A549 (cell line): ENCODE data around the gene MBOAT2.

ENCODE experiments used
- CBX2 ChIP-seq: fragments of 200-600 bp; sonication (generic); IDR thresholded peaks from 2 replicates; pipeline ENCODE4 v1.6.1; 2016; ENCODE audit warnings: low read depth, mild to moderate bottlenecking, borderline replicate concordance
- CHD2 ChIP-seq: fragments of 150-350 bp; IDR thresholded peaks from 2 replicates; pipeline ENCODE4 v1.6.1; 2014; ENCODE audit warnings: low read length; ENCODE audit not compliant: partially characterized antibody
- EP300 ChIP-seq, 2 experiments: fragments of >200 bp; sonication (Bioruptor Twin); formaldehyde crosslinking; IDR thresholded peaks; 2 replicates in 1 of 2; 3 replicates in 1 of 2; pipeline ENCODE4 v1.6.1; 2016 to 2017
- ESRRA ChIP-seq: fragments of 150-350 bp; IDR thresholded peaks from 2 replicates; pipeline ENCODE4 v1.6.1; 2014; ENCODE audit warnings: mild to moderate bottlenecking, low read length, borderline replicate concordance
- MAZ ChIP-seq: fragments of 150-350 bp; IDR thresholded peaks from 2 replicates; pipeline ENCODE4 v1.6.1; 2014; ENCODE audit warnings: antibody characterized with exemption, low read depth, low read length, borderline replicate concordance
- NFE2L2 ChIP-seq: fragments of 150-350 bp; conservative IDR thresholded peaks from 2 replicates; pipeline ENCODE4 v1.6.1; 2014; ENCODE audit warnings: low read length
- POLR2A ChIP-seq: IDR thresholded peaks from 2 replicates; pipeline ENCODE4 v1.6.1; 2012; ENCODE audit warnings: mild to moderate bottlenecking, low read length
- RCOR1 ChIP-seq: fragments of 150-350 bp; IDR thresholded peaks from 2 replicates; pipeline ENCODE4 v1.6.1; 2014; ENCODE audit warnings: antibody characterized with exemption, low read length, low read depth
- SMC3 ChIP-seq: fragments of >200 bp; sonication (Bioruptor Twin); formaldehyde crosslinking; IDR thresholded peaks from 3 replicates; pipeline ENCODE4 v1.6.1; 2018; ENCODE audit warnings: inconsistent platforms
- TF ChIP-seq, protein P1 (sequence below): fragments of >200 bp; sonication (Bioruptor Twin); formaldehyde crosslinking; IDR thresholded peaks from 3 replicates; pipeline ENCODE4 v1.5.1; 2016
- TF ChIP-seq, protein P2 (sequence below): fragments of 200-600 bp; sonication (generic); IDR thresholded peaks from 2 replicates; pipeline ENCODE4 v1.6.1; 2016; ENCODE audit warnings: antibody characterized with exemption, mild to moderate bottlenecking, moderate library complexity
- TF ChIP-seq, protein P3 (sequence below): fragments of 250-450 bp; sonication (Bioruptor Pico); IDR thresholded peaks from 2 replicates; pipeline ENCODE4 v1.5.0; 2021; ENCODE audit warnings: mild to moderate bottlenecking, moderate library complexity, borderline replicate concordance

DNA sequence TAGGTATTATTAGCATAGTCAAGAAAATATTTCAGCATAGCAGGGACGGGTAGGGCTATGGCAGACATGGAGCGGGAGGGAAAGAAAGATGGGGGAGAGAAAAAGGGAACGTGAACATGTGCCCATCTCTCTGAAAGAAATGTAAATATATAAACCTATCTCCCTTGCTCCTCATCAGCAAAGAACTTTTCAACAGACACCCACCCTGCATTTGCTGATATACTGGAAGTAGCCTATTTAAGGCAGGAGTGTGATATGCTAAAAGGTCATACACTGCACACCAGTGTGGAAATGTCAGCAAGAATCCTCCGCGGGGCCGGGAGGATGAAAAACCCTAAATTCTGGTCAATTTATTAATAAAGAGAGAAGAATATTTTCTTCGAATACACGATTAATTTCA is 1.7 kb downstream of the MBOAT2 start:
- TF ChIP-seq, protein P1, sequence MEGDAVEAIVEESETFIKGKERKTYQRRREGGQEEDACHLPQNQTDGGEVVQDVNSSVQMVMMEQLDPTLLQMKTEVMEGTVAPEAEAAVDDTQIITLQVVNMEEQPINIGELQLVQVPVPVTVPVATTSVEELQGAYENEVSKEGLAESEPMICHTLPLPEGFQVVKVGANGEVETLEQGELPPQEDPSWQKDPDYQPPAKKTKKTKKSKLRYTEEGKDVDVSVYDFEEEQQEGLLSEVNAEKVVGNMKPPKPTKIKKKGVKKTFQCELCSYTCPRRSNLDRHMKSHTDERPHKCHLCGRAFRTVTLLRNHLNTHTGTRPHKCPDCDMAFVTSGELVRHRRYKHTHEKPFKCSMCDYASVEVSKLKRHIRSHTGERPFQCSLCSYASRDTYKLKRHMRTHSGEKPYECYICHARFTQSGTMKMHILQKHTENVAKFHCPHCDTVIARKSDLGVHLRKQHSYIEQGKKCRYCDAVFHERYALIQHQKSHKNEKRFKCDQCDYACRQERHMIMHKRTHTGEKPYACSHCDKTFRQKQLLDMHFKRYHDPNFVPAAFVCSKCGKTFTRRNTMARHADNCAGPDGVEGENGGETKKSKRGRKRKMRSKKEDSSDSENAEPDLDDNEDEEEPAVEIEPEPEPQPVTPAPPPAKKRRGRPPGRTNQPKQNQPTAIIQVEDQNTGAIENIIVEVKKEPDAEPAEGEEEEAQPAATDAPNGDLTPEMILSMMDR: no peak
- TF ChIP-seq POLR2A (no peak), RCOR1 (no peak), EP300 (IDR thresholded peaks at IDR 0.05) (no peak), MAZ (no peak), SMC3 (no peak), ESRRA (no peak), CHD2 (no peak), CBX2 (no peak), NFE2L2 (no peak)
- TF ChIP-seq, protein P2, sequence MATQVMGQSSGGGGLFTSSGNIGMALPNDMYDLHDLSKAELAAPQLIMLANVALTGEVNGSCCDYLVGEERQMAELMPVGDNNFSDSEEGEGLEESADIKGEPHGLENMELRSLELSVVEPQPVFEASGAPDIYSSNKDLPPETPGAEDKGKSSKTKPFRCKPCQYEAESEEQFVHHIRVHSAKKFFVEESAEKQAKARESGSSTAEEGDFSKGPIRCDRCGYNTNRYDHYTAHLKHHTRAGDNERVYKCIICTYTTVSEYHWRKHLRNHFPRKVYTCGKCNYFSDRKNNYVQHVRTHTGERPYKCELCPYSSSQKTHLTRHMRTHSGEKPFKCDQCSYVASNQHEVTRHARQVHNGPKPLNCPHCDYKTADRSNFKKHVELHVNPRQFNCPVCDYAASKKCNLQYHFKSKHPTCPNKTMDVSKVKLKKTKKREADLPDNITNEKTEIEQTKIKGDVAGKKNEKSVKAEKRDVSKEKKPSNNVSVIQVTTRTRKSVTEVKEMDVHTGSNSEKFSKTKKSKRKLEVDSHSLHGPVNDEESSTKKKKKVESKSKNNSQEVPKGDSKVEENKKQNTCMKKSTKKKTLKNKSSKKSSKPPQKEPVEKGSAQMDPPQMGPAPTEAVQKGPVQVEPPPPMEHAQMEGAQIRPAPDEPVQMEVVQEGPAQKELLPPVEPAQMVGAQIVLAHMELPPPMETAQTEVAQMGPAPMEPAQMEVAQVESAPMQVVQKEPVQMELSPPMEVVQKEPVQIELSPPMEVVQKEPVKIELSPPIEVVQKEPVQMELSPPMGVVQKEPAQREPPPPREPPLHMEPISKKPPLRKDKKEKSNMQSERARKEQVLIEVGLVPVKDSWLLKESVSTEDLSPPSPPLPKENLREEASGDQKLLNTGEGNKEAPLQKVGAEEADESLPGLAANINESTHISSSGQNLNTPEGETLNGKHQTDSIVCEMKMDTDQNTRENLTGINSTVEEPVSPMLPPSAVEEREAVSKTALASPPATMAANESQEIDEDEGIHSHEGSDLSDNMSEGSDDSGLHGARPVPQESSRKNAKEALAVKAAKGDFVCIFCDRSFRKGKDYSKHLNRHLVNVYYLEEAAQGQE: no peak
- TF ChIP-seq, protein P3, sequence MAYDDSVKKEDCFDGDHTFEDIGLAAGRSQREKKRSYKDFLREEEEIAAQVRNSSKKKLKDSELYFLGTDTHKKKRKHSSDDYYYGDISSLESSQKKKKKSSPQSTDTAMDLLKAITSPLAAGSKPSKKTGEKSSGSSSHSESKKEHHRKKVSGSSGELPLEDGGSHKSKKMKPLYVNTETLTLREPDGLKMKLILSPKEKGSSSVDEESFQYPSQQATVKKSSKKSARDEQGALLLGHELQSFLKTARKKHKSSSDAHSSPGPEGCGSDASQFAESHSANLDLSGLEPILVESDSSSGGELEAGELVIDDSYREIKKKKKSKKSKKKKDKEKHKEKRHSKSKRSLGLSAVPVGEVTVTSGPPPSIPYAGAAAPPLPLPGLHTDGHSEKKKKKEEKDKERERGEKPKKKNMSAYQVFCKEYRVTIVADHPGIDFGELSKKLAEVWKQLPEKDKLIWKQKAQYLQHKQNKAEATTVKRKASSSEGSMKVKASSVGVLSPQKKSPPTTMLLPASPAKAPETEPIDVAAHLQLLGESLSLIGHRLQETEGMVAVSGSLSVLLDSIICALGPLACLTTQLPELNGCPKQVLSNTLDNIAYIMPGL (CRISPR knock-in tag): no peak
